Omental fat pad (tissue), 4 donors: ENCODE data around the gene SLC17A5. TPM values are rescaled to one million over a fixed set of nuclear protein-coding genes. Genes with fewer than 3 reads are reported as not detected.

Experiments used
- ATAC-seq: fragments of 150-250 bp; one replicate; pipeline ENCODE4 v1.9.1; 2016; ENCODE audit warnings: mild to moderate bottlenecking, moderate library complexity; ENCODE audit not compliant: low FRiP score
- DNase-seq: peaks from one replicate; pipeline ENCODE4 v3.0.0-alpha.2; 2019; ENCODE audit warnings: low spot score
- total RNA-seq, 4 donors: library from RNA; depleted of rRNA; stranded (reverse); fragments of >200 nt; gene quantifications; one replicate each; pipeline ENCODE4 v1.1.0, GENCODE V29; 2016
- TF ChIP-seq, protein P1 (sequence below), 3 donors: fragments of 450-650 bp; IDR thresholded peaks; one replicate each; pipeline ENCODE4 v1.5.1; 2016 to 2017; ENCODE audit warnings: antibody characterized with exemption in 3 of 3, mild to moderate bottlenecking in 3 of 3, moderate library complexity in 2 of 3

SLC17A5 gene
- total RNA-seq, 4 donors from 2014 or later: 18.9 to 36.5 (median 28.0) TPM

DNA sequence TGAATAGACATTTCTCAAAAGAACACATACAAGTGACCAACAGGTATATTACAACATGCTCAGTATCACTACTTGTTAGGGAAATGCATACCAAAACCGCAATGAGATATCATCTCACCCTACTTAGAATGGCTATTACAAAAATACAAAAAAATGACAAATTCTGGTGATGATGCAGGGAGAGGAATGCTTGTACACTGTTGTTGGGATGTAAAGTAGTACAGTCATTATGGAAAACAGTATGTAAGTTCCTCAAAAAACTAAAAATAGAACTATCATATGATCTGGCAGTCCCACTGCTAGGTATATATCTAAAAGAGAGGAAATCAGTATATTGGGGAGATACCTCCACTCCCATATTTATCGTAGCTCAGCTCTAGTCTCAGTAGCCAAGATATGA lies 10.9 kb upstream of the SLC17A5 start:
- TF ChIP-seq, protein P1, sequence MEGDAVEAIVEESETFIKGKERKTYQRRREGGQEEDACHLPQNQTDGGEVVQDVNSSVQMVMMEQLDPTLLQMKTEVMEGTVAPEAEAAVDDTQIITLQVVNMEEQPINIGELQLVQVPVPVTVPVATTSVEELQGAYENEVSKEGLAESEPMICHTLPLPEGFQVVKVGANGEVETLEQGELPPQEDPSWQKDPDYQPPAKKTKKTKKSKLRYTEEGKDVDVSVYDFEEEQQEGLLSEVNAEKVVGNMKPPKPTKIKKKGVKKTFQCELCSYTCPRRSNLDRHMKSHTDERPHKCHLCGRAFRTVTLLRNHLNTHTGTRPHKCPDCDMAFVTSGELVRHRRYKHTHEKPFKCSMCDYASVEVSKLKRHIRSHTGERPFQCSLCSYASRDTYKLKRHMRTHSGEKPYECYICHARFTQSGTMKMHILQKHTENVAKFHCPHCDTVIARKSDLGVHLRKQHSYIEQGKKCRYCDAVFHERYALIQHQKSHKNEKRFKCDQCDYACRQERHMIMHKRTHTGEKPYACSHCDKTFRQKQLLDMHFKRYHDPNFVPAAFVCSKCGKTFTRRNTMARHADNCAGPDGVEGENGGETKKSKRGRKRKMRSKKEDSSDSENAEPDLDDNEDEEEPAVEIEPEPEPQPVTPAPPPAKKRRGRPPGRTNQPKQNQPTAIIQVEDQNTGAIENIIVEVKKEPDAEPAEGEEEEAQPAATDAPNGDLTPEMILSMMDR (IDR thresholded peaks at IDR 0.05): no peak
- ATAC-seq: no peak
- no peak for DNase-seq

DNA sequence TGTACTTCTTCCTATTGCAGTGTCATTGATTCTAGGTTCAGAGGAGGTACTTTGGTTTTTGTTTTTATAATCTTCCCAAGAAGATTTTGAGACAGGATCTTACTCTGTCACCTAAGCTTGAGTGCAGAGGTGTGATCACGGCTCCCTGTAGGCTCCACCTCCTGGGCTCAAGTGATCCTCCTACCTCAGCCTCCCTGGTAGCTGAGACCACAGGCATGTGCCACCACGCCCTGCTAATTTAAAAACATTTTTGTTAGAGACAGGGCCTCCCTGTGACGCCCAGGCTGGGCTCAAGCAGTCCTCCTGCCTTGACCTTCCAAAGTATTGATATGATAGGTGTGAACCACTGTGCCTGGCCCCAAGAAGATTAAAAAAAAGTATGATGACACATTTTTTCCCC lies 3.4 kb upstream of the SLC17A5 start:
- no peak for ATAC-seq
- DNase-seq: no peak
- TF ChIP-seq, protein P1 (IDR thresholded peaks at IDR 0.05): no peak

DNA sequence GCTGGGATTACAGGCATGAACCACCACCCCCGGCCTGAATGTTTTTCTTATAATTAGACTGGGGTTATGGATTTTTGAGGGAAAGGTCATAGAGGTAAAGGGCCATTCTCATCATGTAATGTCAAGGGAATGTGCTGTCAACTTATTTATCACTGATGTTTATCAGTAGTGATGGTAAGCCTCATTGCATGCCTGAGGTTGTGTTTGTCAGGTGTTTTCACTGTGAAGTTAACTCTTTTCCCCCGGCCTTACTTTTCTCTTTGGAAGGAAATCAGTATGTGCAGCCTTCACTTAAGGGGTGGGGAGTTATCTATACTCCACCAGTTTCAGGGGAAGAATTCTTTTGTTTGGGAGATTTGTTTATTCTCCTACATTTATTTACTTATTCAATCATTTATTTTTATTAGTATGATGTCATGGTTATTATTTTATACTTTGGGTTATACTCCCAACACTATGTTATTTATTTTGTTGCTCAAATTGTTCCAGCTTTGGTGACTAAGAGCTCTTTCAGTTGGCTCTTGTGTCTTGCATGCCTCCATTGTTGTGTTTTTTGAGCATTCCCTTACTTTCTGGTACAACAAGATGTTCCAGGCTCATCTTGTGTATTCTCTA lies 2.8 kb upstream of the SLC17A5 start:
- ATAC-seq: no peak
- TF ChIP-seq, protein P1 (IDR thresholded peaks at IDR 0.05): no peak
- no peak for DNase-seq

DNA sequence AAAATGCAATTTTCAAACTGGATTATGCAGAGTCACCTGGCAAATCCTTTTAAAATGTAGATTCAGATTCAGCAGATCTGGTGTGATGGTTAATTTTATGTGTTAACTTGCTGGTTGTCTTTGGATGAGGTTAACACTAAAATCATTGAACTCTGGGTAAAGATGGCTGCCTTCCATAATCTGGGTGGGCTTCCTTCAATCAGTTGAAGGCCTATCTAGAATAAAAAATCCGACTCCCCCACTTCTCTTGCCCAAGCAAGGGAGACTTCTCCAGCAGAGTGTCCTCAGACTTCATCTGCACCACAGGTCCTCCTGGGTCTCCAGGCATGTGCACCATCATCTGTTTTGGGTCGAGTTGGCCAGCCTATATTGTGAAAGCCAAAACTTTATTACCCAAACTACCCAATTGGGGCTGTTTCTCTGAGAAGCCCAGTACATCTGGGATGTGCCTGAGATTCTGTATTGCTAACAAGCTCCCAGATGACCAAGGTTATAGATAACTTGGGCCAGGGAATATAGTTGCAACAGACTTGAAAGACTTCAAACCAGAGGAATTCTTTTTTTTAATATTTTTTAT lies 1.6 kb upstream of the SLC17A5 start:
- no peak for ATAC-seq

DNA sequence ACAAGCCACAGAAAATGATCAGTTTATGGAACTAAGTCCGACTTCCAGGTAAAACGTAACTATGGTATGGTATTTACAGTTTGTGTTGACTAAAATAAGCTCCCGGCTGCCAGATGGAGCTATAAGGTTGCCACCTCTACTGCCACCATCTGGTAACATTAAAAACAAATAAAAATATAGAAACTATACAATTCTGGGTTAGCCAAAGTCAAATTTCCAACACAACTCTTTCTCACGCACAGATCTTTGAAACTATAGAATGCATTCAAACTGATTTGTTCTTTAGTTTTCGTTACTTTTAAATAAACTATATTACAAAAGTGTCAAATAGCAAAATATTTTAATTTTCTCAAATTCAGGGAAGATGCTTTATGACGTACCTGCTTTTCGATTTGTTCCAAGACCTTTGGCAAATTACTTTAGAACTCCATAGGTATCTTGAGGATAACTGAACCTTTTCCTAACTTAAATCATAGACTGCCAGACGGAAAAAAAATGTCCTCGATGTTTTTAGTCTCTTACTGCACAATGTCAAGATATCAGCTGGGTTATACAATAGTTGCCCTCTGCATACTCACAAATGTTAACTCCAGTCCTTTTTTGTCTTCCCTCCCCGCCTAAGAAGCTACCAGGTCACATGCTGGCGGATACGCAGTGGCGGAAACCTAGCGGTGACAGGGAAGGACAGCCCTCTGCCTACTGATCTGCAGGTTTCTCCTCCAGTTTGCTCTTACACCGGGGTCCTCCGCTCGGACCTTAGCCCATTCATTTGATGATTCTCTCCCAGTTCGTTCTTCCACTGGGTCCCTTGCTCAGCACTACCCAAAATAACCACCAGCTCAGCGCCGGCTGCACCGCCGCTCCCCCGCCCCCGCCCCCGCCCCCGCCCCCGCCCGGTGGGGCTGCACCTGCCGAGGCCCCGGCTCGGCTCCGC lies 888 bp downstream of the SLC17A5 start:
- DNase-seq: no peak
- TF ChIP-seq, protein P1 (IDR thresholded peaks at IDR 0.05): no peak
- ATAC-seq: peak; percentile 17

More for the DNA sequence above, 1.6 kb upstream of the SLC17A5 start:
- DNase-seq: no peak
- TF ChIP-seq, protein P1 (IDR thresholded peaks at IDR 0.05): no peak

DNA sequence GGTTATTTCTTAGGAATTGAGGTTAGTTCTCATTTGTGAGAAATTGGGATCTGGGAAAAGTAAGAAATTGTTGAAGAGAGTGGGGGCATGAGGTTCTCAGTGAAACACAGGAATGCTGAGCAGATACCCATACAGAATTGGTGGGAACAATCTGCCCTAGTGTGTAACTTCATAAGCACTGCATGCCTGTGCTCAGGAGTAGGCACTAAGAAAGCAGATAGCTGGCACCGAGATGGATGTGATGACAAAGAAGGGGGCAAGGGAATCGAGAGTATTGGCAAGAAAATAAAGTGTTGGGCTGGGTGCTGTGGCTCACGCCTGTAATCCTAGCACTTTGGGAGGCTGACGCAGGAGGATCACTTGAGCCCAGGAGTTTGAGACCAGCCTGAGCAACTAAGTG lies 4.0 kb downstream of the SLC17A5 start:
- TF ChIP-seq, protein P1 (IDR thresholded peaks at IDR 0.05): no peak
- DNase-seq (no peak), ATAC-seq (no peak)
